Fibroblast of villous mesenchyme (primary cell): Measurements from ENCODE around the gene ZMYND11. TPM values are rescaled to one million over a fixed set of nuclear protein-coding genes. Genes with fewer than 3 reads are reported as not detected.

ENCODE experiments used
- DNase-seq: peaks from one replicate; pipeline ENCODE4 v3.0.0-alpha.2; 2010; ENCODE audit warnings: low read depth
- H3K4me3 ChIP-seq: 2 replicates; pipeline ENCODE4 v1.5.1; 2011; ENCODE audit warnings: low read depth, mild to moderate bottlenecking, low read length
- CTCF ChIP-seq: IDR thresholded peaks from 2 replicates; pipeline ENCODE4 v1.5.1; 2012; ENCODE audit warnings: low read depth, mild to moderate bottlenecking, low read length; ENCODE audit not compliant: insufficient read depth
- total RNA-seq: library from RNA; depleted of rRNA; stranded (reverse); fragments of >200 nt; gene quantifications from 2 replicates; pipeline ENCODE4 v1.2.3, GENCODE V29; 2012

The ZMYND11 gene
- total RNA-seq, 1 donor, result 53.5 TPM

- no peak for DNase-seq
- no peak overlapping the region for H3K4me3 ChIP-seq
- TF ChIP-seq CTCF, result no peak
Measured at GRCh38 chr10:104862-105565, 30.2 kb upstream of the ZMYND11 start.

- DNase-seq, result no peak
Measured at GRCh38 chr10:105806-106205, 29.4 kb upstream of the ZMYND11 start.

DNA sequence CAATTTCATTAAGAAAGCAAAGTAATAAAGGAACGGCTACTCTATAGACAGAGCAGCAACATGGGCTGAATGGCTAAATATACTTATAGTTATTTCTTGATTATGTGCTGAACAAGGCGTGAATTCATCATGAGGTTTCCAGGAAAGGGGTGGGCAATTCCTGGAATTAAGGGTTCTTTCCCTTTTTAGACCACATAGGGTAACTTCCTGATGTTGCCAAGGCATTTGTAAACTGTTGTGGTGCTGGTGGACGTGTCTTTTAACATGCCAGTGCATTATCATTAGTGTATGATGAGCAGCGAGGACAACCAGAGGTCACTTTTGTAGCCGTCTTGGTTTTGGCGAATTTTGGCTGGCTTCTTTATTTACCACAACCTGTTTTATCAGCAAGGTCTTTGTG is 28.5 kb upstream of the ZMYND11 start:
- H3K4me3 ChIP-seq, result no peak overlapping the region
- DNase-seq, result no peak
- TF ChIP-seq CTCF, result no peak

More at GRCh38 chr10:105806-106205, 29.4 kb upstream of the ZMYND11 start:
- no peak for TF ChIP-seq CTCF
- H3K4me3 ChIP-seq, result no peak overlapping the region

DNA sequence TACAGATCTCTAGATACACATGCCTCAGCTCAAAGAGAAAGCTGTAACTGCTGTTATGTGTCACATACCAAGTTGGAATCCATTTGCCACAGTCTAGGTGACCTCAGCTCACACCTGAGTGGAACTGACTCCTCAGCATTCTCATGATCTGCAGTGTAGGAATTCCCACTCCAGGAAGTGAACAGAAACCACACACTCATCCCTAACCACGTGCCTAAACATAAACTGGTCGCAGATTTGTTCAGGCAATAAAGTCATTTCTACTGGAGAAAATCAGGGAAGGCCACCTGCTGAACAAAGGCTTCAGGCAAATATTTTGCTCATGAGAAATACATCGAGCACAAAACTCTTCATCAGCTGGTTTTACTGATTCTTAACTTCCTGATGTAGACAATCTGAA is 23.0 kb upstream of the ZMYND11 start:
- no peak overlapping the region for H3K4me3 ChIP-seq
- TF ChIP-seq CTCF, result no peak
- no peak for DNase-seq

DNA sequence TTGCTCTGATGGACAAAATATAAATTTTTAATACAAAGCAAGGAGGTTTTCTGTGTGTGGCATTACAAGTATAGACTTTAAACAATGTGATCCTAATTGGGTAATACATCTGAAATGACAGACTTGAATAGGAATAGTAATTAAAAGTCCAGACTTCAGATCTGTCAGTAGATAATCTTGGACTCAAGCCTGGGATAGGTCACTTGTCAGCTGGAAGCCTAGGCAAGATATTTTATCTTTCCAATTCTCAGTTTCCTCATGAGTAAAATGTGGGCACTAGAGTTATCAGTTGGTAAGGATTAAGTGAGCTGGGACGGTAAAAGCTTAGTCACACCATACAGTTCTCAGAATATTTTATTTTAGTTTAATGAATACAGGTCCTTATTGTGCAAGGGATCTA is 10.4 kb upstream of the ZMYND11 start:
- no peak overlapping the region for H3K4me3 ChIP-seq
- DNase-seq, result no peak
- no peak for TF ChIP-seq CTCF

DNA sequence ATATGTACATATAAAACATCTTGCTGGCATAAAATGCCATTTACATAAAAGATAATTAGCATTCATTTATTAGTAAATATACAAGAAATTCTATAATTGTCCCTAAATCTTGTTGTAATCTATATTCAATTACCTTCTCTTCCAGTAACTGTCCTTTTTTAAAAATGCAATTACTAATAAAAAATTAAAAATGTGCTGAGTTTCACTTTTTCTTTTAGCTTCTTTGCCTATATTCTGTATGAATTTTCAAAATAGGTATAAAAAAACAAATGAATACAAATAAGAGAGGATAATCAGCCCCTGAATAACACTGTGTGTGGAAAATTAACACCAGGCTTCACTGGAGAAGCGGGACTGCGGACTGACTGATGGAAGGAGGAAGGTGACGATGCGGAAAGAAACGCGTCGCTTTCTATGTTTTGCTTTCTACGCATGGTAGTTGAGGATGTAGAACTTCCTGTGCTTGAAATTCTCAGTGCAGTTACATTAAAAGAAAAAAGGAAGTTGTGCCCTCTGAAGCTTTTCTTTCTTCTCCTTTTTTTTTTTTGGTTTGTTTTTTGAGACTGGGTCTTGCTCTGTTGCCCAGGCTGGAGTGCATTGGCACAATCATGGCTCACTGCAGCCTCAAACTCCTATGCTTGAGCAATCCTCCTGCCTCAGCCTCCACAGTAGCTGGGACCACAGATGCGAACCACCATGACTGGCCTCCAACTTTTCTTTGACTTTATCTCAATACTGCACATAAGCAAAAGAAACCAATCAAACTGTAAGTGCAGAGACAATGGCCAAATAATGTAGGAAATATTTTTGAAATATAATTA is 7.4 kb upstream of the ZMYND11 start:
- DNase-seq, result no peak
- no peak overlapping the region for H3K4me3 ChIP-seq
- no peak for TF ChIP-seq CTCF

DNA sequence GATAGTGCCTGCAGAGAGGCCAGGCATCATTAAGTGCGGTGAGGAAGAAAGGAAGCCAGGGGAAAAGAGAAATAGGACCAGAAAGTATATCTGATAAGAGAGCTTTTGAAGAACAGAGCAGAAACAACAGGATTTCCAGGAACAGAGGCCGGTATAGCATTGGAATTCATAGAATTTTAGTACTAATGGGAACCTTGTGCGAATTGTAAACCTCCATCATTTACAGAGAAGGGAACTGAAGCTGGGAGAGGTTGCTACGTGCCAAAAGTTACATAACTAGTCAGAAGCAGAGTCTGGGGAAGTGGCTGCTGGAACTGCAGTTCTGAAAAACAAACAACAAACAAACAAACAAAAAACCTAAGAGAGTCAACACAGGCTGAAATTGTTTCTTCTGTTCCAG is 5.4 kb upstream of the ZMYND11 start:
- DNase-seq, result no peak

More for the DNA sequence above, 5.4 kb upstream of the ZMYND11 start:
- TF ChIP-seq CTCF, result no peak
- no peak overlapping the region for H3K4me3 ChIP-seq
